Skeletal muscle cell (primary cell): ENCODE results near the gene ABCD3.

Experiments used
- DNase-seq: peaks from one replicate; pipeline ENCODE4 v3.0.0-alpha.2; 2010; ENCODE audit warnings: low read depth
- H3K4me3 ChIP-seq: 2 replicates; pipeline ENCODE4 v1.5.1; 2011; ENCODE audit warnings: low read depth, mild to moderate bottlenecking, control low read depth, low read length, moderate library complexity

ABCD3 gene

GRCh38 chr1:94514095-94514727 lies 96.0 kb downstream of the ABCD3 start:
- no peak for DNase-seq
- no peak overlapping the region for H3K4me3 ChIP-seq

GRCh38 chr1:94515296-94515947 lies 97.2 kb downstream of the ABCD3 start:
- no peak overlapping the region for H3K4me3 ChIP-seq

GRCh38 chr1:94519351-94519750 lies 101.2 kb downstream of the ABCD3 start:
- H3K4me3 ChIP-seq, result no peak overlapping the region

More at GRCh38 chr1:94515296-94515947, 97.2 kb downstream of the ABCD3 start:
- DNase-seq, result no peak

GRCh38 chr1:94522304-94522703 lies 104.1 kb downstream of the ABCD3 start:
- H3K4me3 ChIP-seq, result no peak overlapping the region
- DNase-seq, result no peak

More at GRCh38 chr1:94519351-94519750, 101.2 kb downstream of the ABCD3 start:
- no peak for DNase-seq

- no peak overlapping the region for H3K4me3 ChIP-seq
- DNase-seq, result no peak
These were observed 106.3 kb downstream of the ABCD3 start for GRCh38 chr1:94524531-94524930.

- H3K4me3 ChIP-seq, result no peak overlapping the region
- no peak for DNase-seq
These were observed 108.2 kb downstream of the ABCD3 start for GRCh38 chr1:94526152-94526980.

GRCh38 chr1:94527447-94528031 lies 109.3 kb downstream of the ABCD3 start:
- H3K4me3 ChIP-seq, result no peak overlapping the region
- no peak for DNase-seq

GRCh38 chr1:94528299-94528698 lies 110.1 kb downstream of the ABCD3 start:
- no peak for DNase-seq
- no peak overlapping the region for H3K4me3 ChIP-seq

- H3K4me3 ChIP-seq, result no peak overlapping the region
- DNase-seq, result no peak
These were observed 110.6 kb downstream of the ABCD3 start for GRCh38 chr1:94528826-94529225.

GRCh38 chr1:94529416-94529815 lies 111.2 kb downstream of the ABCD3 start:
- no peak overlapping the region for H3K4me3 ChIP-seq
- no peak for DNase-seq

- no peak for DNase-seq
- no peak overlapping the region for H3K4me3 ChIP-seq
These were observed 112.2 kb downstream of the ABCD3 start for GRCh38 chr1:94530373-94530878.

- no peak for DNase-seq
- no peak overlapping the region for H3K4me3 ChIP-seq
These were observed 113.5 kb downstream of the ABCD3 start for GRCh38 chr1:94531664-94532063.

- no peak for DNase-seq
These were observed 113.9 kb downstream of the ABCD3 start for GRCh38 chr1:94532077-94532476.

GRCh38 chr1:94535095-94535494 lies 116.9 kb downstream of the ABCD3 start:
- no peak overlapping the region for H3K4me3 ChIP-seq
- no peak for DNase-seq

More at GRCh38 chr1:94532077-94532476, 113.9 kb downstream of the ABCD3 start:
- H3K4me3 ChIP-seq, result no peak overlapping the region

- H3K4me3 ChIP-seq, result no peak overlapping the region
- no peak for DNase-seq
These were observed 117.7 kb downstream of the ABCD3 start for GRCh38 chr1:94535879-94536278.

- H3K4me3 ChIP-seq, result no peak overlapping the region
- DNase-seq, result no peak
These were observed 119.1 kb downstream of the ABCD3 start for GRCh38 chr1:94537254-94537653.

- DNase-seq, result no peak
- H3K4me3 ChIP-seq, result peak overlapping the region; percentile 73
These were observed 120.1 kb downstream of the ABCD3 start for GRCh38 chr1:94538243-94538827.

GRCh38 chr1:94539496-94539895 lies 121.3 kb downstream of the ABCD3 start:
- peak overlapping the region; percentile 73 for H3K4me3 ChIP-seq

GRCh38 chr1:94540440-94541245 lies 122.5 kb downstream of the ABCD3 start:
- no peak for DNase-seq
- peak overlapping the region; percentile 73 for H3K4me3 ChIP-seq

More at GRCh38 chr1:94539496-94539895, 121.3 kb downstream of the ABCD3 start:
- no peak for DNase-seq
